DMS53 (cell line): Measurements from ENCODE around the gene C21orf58.

Experiments used
- DNase-seq: peaks from one replicate; lab custom pipeline; 2025; lab: John Stamatoyannopoulos, UW

C21orf58 gene

GRCh38 chr21:46254208-46254975 is 69.3 kb downstream of the C21orf58 start:
- DNase-seq: no peak

- no peak for DNase-seq
Measured at GRCh38 chr21:46253610-46254124, 70.0 kb downstream of the C21orf58 start.

DNA sequence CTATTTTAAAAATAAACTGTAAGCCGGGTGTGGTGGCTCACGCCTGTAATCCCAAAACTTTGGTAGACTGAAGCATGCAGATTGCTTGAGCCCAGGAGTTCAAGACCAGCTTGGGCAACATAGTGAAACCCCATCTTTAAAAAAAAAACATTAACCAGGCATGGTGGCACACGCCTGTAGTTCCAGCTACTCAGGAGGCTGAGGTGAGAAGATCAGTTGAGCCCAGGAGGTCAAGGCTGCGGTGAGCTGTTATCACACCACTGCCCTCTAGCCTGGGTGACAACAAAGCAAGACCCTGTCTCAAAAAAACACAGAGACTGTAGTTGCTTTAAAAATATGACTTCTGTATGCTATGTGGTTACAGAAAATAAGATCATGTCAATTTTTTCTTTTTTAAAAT is 70.8 kb downstream of the C21orf58 start:
- DNase-seq: no peak
